GM12878 (cell line): Measurements from ENCODE around the gene HOXD12. TPM values are rescaled to one million over a fixed set of nuclear protein-coding genes. Genes with fewer than 3 reads are reported as not detected.

Source experiments
- ATAC-seq: fragments of 200-7000 bp; cut with Tn5 transposase; 3 replicates; pipeline ENCODE4 v1.9.1; 2020; ENCODE audit warnings: mild to moderate bottlenecking, moderate library complexity
- BruUV-seq: library from RNA; stranded (reverse); fragments of 400-500 nt; replicated peaks from 2 replicates; lab custom pipeline; 2021; lab: Mats Ljungman, UMichigan
- CTCF ChIA-PET: fragments of 300-600 bp; sonication (Branson Sonifier 250); formaldehyde crosslinking; extraction: SDS; loops from one replicate; lab custom pipeline; 2021; ENCODE audit warnings: inconsistent platforms; lab: Yijun Ruan, JAX
- POLR2A ChIA-PET: fragments of 350-600 bp; formaldehyde crosslinking; extraction: SDS; loops from one replicate; lab custom pipeline; 2021; ENCODE audit warnings: inconsistent platforms; lab: Charles Lee
- RAD21 ChIA-PET: fragments of 300-600 bp; sonication (Branson Sonifier 250); formaldehyde crosslinking; loops from one replicate; lab custom pipeline; 2023; ENCODE audit warnings: antibody characterized with exemption; ENCODE audit not compliant: unreplicated experiment; lab: Charles Lee
- SMC1A ChIA-PET: fragments of 300-600 bp; sonication (Branson Sonifier 250); formaldehyde crosslinking; loops from one replicate; lab custom pipeline; 2023; ENCODE audit not compliant: unreplicated experiment, uncharacterized antibody; lab: Charles Lee
- DNase-seq: peaks from one replicate; pipeline ENCODE4 v3.0.0-alpha.2; 2011; ENCODE audit warnings: low read depth, low spot score
- FAIRE-seq: peaks from 3 replicates; lab custom pipeline; 2011; peaks lifted over from hg19 to GRCh38; lab: Jason Lieb, UNC
- H2AFZ ChIP-seq: 2 replicates; pipeline ENCODE4 v1.6.0; 2011; ENCODE audit warnings: low read depth, low read length, control low read depth; ENCODE audit not compliant: control insufficient read depth
- H3K27ac ChIP-seq: 2 replicates; pipeline ENCODE4 v1.5.1; 2011; ENCODE audit warnings: control low read depth; ENCODE audit not compliant: control insufficient read depth, insufficient read depth
- H3K27me3 ChIP-seq, 2 experiments: replicated peaks in 1 of 2; 2 replicates each; pipeline versions ENCODE4 v1.6.0 to v1.6.1; 2011; ENCODE audit warnings: low read length in 1 of 2; ENCODE audit not compliant: control insufficient read depth in 2 of 2, insufficient read depth in 2 of 2
- H3K36me3 ChIP-seq, 2 experiments: 2 replicates each; pipeline ENCODE4 v1.5.1; 2011; ENCODE audit warnings: low read length in 1 of 2; ENCODE audit not compliant: control insufficient read depth in 2 of 2, insufficient read depth in 2 of 2
- H3K4me1 ChIP-seq: 2 replicates; pipeline ENCODE4 v1.6.1; 2011; ENCODE audit warnings: mild to moderate bottlenecking, low read length, moderate library complexity, mixed read lengths; ENCODE audit not compliant: control insufficient read depth, insufficient read depth
- H3K4me2 ChIP-seq: 2 replicates; pipeline ENCODE4 v1.6.0; 2011; ENCODE audit warnings: control low read depth; ENCODE audit not compliant: control insufficient read depth, insufficient read depth
- H3K4me3 ChIP-seq: fragments of 200-600 bp; sonication (generic); 2 replicates; pipeline ENCODE4 v1.5.1; 2016
- H3K79me2 ChIP-seq: 2 replicates; pipeline ENCODE4 v1.6.0; 2011; ENCODE audit warnings: low read length; ENCODE audit not compliant: control insufficient read depth, insufficient read depth
- H3K9ac ChIP-seq: 2 replicates; pipeline ENCODE4 v1.8.0; 2011; ENCODE audit warnings: low read length, control low read depth, mixed read lengths; ENCODE audit not compliant: control insufficient read depth, insufficient read depth
- H3K9me3 ChIP-seq: replicated peaks from 3 replicates; pipeline ENCODE4 v1.5.1; 2011; ENCODE audit warnings: mild to moderate bottlenecking, low read length; ENCODE audit not compliant: control insufficient read depth, insufficient read depth
- H4K20me1 ChIP-seq: 2 replicates; pipeline ENCODE4 v1.6.0; 2011; ENCODE audit not compliant: control insufficient read depth, insufficient read depth
- ETV6 ChIP-seq, 2 experiments: fragments of 450-650 bp in 1 of 2; IDR thresholded peaks in 1 of 2; conservative IDR thresholded peaks in 1 of 2; 2 replicates each; pipeline ENCODE4 v1.6.1; 2014; ENCODE audit warnings: antibody characterized with exemption in 1 of 2, borderline replicate concordance in 1 of 2, low read depth in 1 of 2, mild to moderate bottlenecking in 1 of 2, moderate library complexity in 1 of 2
- KLF5 ChIP-seq: fragments of 450-650 bp; IDR thresholded peaks from 2 replicates; pipeline ENCODE4 v1.6.1; 2014; ENCODE audit warnings: mild to moderate bottlenecking; ENCODE audit not compliant: partially characterized antibody
- RAD21 ChIP-seq: IDR thresholded peaks from 2 replicates; pipeline ENCODE4 v1.6.1; 2011; ENCODE audit warnings: mild to moderate bottlenecking, low read depth, low read length, moderate library complexity; ENCODE audit not compliant: insufficient read depth
- SMAD5 ChIP-seq: IDR thresholded peaks from 2 replicates; pipeline ENCODE4 v1.6.1; 2016; ENCODE audit warnings: antibody characterized with exemption, low read depth
- SUZ12 ChIP-seq: fragments of 200-600 bp; sonication (generic); IDR thresholded peaks from one replicate; pipeline ENCODE4 v1.6.1; 2018; ENCODE audit warnings: antibody characterized with exemption, mild to moderate bottlenecking; ENCODE audit not compliant: unreplicated experiment
- WRNIP1 ChIP-seq: IDR thresholded peaks from 2 replicates; pipeline ENCODE4 v1.6.1; 2011; ENCODE audit warnings: low read depth, low read length, improper control_type of control experiment, borderline replicate concordance
- WGBS: methylation state at CpG from one replicate; pipeline ENCODE4 v1.1.6; 2016; ENCODE audit warnings: low lambda C conversion rate; ENCODE audit not compliant: insufficient replicate concordance, insufficient coverage; ENCODE audit errors: missing lambda C conversion rate; 5-methylcytosine and 5-hydroxymethylcytosine counted together
- in situ Hi-C: fragments of 300-500 bp; cut with MboI; formaldehyde crosslinking; loops from 9 replicates; pipeline ENCODE4 v1.14.3; 2018; ENCODE audit warnings: mixed read lengths
- intact Hi-C: fragments of 100-400 bp; cut with micrococcal nuclease; formaldehyde crosslinking; loops from one replicate; pipeline ENCODE4 v1.14.2; 2022; ENCODE audit not compliant: unreplicated experiment
- polyA plus RNA-seq, 11 experiments: library from polyadenylated mRNA; depleted of rRNA in 4 of 11; unstranded in 6 of 11; stranded (reverse) in 5 of 11; fragments of >200 nt; fragmentation: Nextera tagmentation in 4 of 11; fragmentation: Illumina TruSeq in 1 of 11; extraction: Ambion mirVana in 4 of 11; extraction: Trizol in 1 of 11; gene quantifications; 1 replicate in 1 of 11; 2 replicates in 10 of 11; pipeline versions ENCODE4 v1.2.1 to v1.2.3, GENCODE V29; 2011 to 2016; ENCODE audit warnings: inconsistent platforms in 2 of 11, missing spikeins in 2 of 11, low read depth in 1 of 11
- total RNA-seq, 4 experiments: library from RNA; depleted of rRNA in 3 of 4; stranded (reverse); fragments of >200 nt in 3 of 4; fragmentation: Illumina TruSeq in 1 of 4; extraction: Trizol in 1 of 4; gene quantifications; 2 replicates each; pipeline versions ENCODE4 v1.2.1 to v1.2.3, GENCODE V29; 2013 to 2021

Gene HOXD12
- total and polyA plus RNA-seq, 10 of the 15 experiments (the other 5 are each of a cell fraction or from before 2014, with no cell fraction given) = not detected

DNA sequence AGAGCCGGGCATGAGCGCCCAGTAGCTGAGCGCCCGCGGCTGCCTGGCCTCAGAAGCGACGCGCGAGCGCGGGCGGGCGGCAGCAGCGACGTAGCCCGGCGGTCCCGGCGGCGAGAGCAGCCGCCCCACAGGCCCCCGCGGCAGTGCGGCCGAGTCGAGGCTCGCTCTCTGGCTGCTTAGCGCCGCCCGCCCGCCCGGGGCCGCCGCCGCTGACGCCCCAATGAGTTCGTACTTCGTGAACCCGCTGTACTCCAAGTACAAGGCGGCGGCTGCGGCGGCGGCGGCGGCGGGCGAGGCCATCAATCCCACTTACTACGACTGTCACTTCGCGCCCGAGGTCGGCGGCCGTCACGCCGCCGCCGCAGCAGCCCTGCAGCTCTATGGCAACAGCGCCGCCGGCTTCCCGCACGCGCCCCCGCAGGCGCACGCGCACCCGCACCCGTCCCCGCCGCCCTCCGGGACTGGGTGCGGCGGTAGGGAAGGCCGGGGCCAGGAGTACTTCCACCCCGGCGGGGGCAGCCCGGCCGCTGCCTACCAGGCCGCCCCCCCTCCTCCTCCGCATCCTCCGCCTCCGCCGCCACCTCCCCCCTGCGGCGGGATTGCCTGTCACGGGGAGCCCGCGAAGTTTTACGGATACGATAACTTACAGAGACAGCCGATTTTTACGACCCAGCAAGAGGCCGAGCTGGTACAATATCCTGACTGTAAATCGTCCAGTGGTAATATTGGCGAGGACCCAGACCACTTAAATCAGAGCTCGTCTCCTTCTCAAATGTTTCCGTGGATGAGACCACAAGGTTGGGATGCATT lies 30.8 kb downstream of the HOXD12 start:
- H3K4me2 ChIP-seq = no peak overlapping the region
- ChIA-PET POLR2A (interaction anchor here (0.5 kb wide), 1 partner anchor 1163 kb away, joined by 5 read pairs; no protein-coding TSS in a partner anchor), RAD21 (interaction anchor here (2.4 kb wide), 1 partner anchor 1019 kb away, joined by 7 read pairs; no protein-coding TSS in a partner anchor), CTCF (interaction anchor here (0.6 to 3.4 kb wide), 6 partner anchors 19 to 1017 kb away, joined by 5 to 36 read pairs (median 8); no protein-coding TSS in a partner anchor), SMC1A (interaction anchor here (1.1 to 2.0 kb wide), 3 partner anchors 10 to 1018 kb away, joined by 5 to 9 read pairs (median 7); no protein-coding TSS in a partner anchor)
- H4K20me1 ChIP-seq = no peaks in the 10 kb centered on the region
- peaks cover 10 to 32% of the 10 kb centered on the region in 2 experiments for H3K27me3 ChIP-seq
- H3K9me3 ChIP-seq = peaks cover 1% of the 10 kb centered on the region; the same call in 2 of the 3 replicates
- FAIRE-seq = no peak
- H3K9ac ChIP-seq = no peak overlapping the region
- no peak for ATAC-seq
- H2AFZ ChIP-seq = no peak overlapping the region
- intact Hi-C loops (no loop called here), in situ Hi-C loops (loop anchor here (25.0 kb wide), 1 partner anchor 1207 kb away; no protein-coding TSS in a partner anchor)
- TF ChIP-seq SMAD5 = no peak
- TF ChIP-seq WRNIP1 = no peak
- no peak for TF ChIP-seq ETV6 (conservative IDR thresholded peaks at IDR 0.05 in 1 of 2, IDR thresholded peaks at IDR 0.05 in 1 of 2; ENCODE audit: borderline replicate concordance in 1 of 2, low read depth in 1 of 2)
- TF ChIP-seq RAD21 = no peak
- TF ChIP-seq SUZ12 = peak; percentile 72
- no peak for TF ChIP-seq KLF5
- H3K4me3 ChIP-seq = no peak overlapping the region
- H3K36me3 ChIP-seq = no peaks in the 10 kb centered on the region
- no peaks in the 10 kb centered on the region for H3K4me1 ChIP-seq
- no peak for DNase-seq
- 74% methylated on average over 65 of the region's 100 CpGs for WGBS
- no peak overlapping the region for H3K27ac ChIP-seq
- no TSS peak for BruUV-seq
- H3K79me2 ChIP-seq = no peaks in the 10 kb centered on the region
